Activated CD4-positive, alpha-beta T cell treated with anti-CD3 and anti-CD28 coated beads for 4 hours (primary cell): ENCODE measurements around the gene SLC22A3.
"Not testable (repeated sequence)": the region's sequence is repeated elsewhere in the genome, so short reads cannot be mapped to it uniquely, and the experiment has no call there.

Experiments used
- DNase-seq, 2 donors: peaks; one replicate each; pipeline ENCODE4 v3.0.0-alpha.2; 2020

Gene SLC22A3

GRCh38 chr6:160348223-160349019 is at the start of gene SLC22A3:
Gene SLC22A3, plus strand, starts transcription at chr6:160348378. Its CDS starts 42 bp downstream, at chr6:160348420.
- DNase-seq: no peak

GRCh38 chr6:160299559-160299958 is 48.6 kb upstream of the SLC22A3 start:
- no peak for DNase-seq

GRCh38 chr6:160300076-160300695 is 48.0 kb upstream of the SLC22A3 start:
- no peak for DNase-seq

GRCh38 chr6:160301339-160301738 is 46.8 kb upstream of the SLC22A3 start:
- DNase-seq: no peak

- DNase-seq: not testable (repeated sequence)
Observed at GRCh38 chr6:160302431-160303082, 45.6 kb upstream of the SLC22A3 start.

GRCh38 chr6:160303806-160304205 is 44.4 kb upstream of the SLC22A3 start:
- no peak for DNase-seq

GRCh38 chr6:160305926-160306713 is 42.1 kb upstream of the SLC22A3 start:
- DNase-seq: no peak

GRCh38 chr6:160309718-160310117 is 38.5 kb upstream of the SLC22A3 start:
- no peak for DNase-seq

- DNase-seq: no peak
Observed at GRCh38 chr6:160312900-160313299, 35.3 kb upstream of the SLC22A3 start.

GRCh38 chr6:160315310-160315709 is 32.9 kb upstream of the SLC22A3 start:
- DNase-seq: no peak

- DNase-seq: no peak
Observed at GRCh38 chr6:160316261-160316660, 31.9 kb upstream of the SLC22A3 start.

- no peak for DNase-seq
Observed at GRCh38 chr6:160319246-160319645, 28.9 kb upstream of the SLC22A3 start.

GRCh38 chr6:160321729-160322505 is 26.3 kb upstream of the SLC22A3 start:
- no peak for DNase-seq

GRCh38 chr6:160327981-160328380 is 20.2 kb upstream of the SLC22A3 start:
- no peak for DNase-seq

GRCh38 chr6:160328447-160328846 is 19.7 kb upstream of the SLC22A3 start:
- no peak for DNase-seq

- no peak for DNase-seq
Observed at GRCh38 chr6:160329188-160329587, 19.0 kb upstream of the SLC22A3 start.

GRCh38 chr6:160330619-160331018 is 17.6 kb upstream of the SLC22A3 start:
- no peak for DNase-seq

GRCh38 chr6:160331204-160331603 is 17.0 kb upstream of the SLC22A3 start:
- no peak for DNase-seq

- DNase-seq: no peak
Observed at GRCh38 chr6:160331753-160332152, 16.4 kb upstream of the SLC22A3 start.

- no peak for DNase-seq
Observed at GRCh38 chr6:160333101-160333500, 15.1 kb upstream of the SLC22A3 start.

GRCh38 chr6:160333841-160334240 is 14.3 kb upstream of the SLC22A3 start:
- no peak for DNase-seq

- no peak for DNase-seq
Observed at GRCh38 chr6:160336200-160336599, 12.0 kb upstream of the SLC22A3 start.
